Activated T-cell treated with anti-CD3 and anti-CD28 coated beads, Interleukin-2, amount 50 U/mL, for 72 hours (primary cell): ENCODE data around the gene DACH2. TPM values are rescaled to one million over a fixed set of nuclear protein-coding genes. Genes with fewer than 3 reads are reported as not detected.

ENCODE experiments used
- ATAC-seq, 2 donors: fragments of 150-1000 bp; cut with Tn5 transposase; replicated peaks in 1 of 2; 2 replicates each; pipeline ENCODE4 v1.10.0; 2021; ENCODE audit warnings: moderate library complexity in 2 of 2, mild to moderate bottlenecking in 1 of 2
- DNase-seq, 2 donors: peaks; one replicate each; pipeline ENCODE4 v3.0.0; 2021 to 2022; ENCODE audit warnings: mixed read lengths in 1 of 2
- H3K27ac Mint-ChIP-seq: one replicate; pipeline ENCODE4 v1.8.0; 2022; ENCODE audit warnings: mild to moderate bottlenecking, moderate library complexity, mixed read lengths
- H3K27me3 Mint-ChIP-seq: one replicate; pipeline ENCODE4 v1.8.0; 2022; ENCODE audit warnings: low read depth, mixed read lengths
- H3K36me3 Mint-ChIP-seq, 2 donors: one replicate each; pipeline ENCODE4 v1.8.0; 2022; ENCODE audit warnings: mixed read lengths in 2 of 2, mild to moderate bottlenecking in 1 of 2; ENCODE audit not compliant: insufficient read depth in 2 of 2
- H3K4me1 Mint-ChIP-seq: one replicate; pipeline ENCODE4 v1.8.0; 2022; ENCODE audit warnings: low read depth, mixed read lengths
- H3K4me3 Mint-ChIP-seq, 2 donors: one replicate each; pipeline ENCODE4 v1.8.0; 2022; ENCODE audit warnings: mild to moderate bottlenecking in 2 of 2, mixed read lengths in 2 of 2, moderate library complexity in 2 of 2
- H3K9me3 Mint-ChIP-seq, 2 donors: one replicate each; pipeline ENCODE4 v1.8.0; 2022; ENCODE audit warnings: mixed read lengths in 2 of 2
- total RNA-seq, 2 donors: library from RNA; stranded (reverse); gene quantifications; one replicate each; pipeline ENCODE4 v1.2.3, GENCODE V29; 2022

Gene DACH2
- total RNA-seq, 2 donors from 2014 or later: 0.05 TPM; not detected in 1

GRCh38 chrX:86349115-86349514 lies 200.9 kb downstream of the DACH2 start:
- Mint-ChIP-seq H3K9me3 (no peaks in the 10 kb centered on the region), H3K27ac (no peak overlapping the region), H3K4me3 (no peak overlapping the region), H3K36me3 (no peaks in the 10 kb centered on the region), H3K27me3 (peaks cover 9% of the 10 kb centered on the region), H3K4me1 (no peaks in the 10 kb centered on the region)
- DNase-seq: no peak
- ATAC-seq: no peak

GRCh38 chrX:86369847-86370630 lies 221.8 kb downstream of the DACH2 start:
- Mint-ChIP-seq H3K27ac (no peak overlapping the region), H3K9me3 (no peaks in the 10 kb centered on the region), H3K36me3 (no peaks in the 10 kb centered on the region), H3K4me1 (no peaks in the 10 kb centered on the region), H3K4me3 (no peak overlapping the region), H3K27me3 (peaks cover 6% of the 10 kb centered on the region)
- DNase-seq: no peak
- no peak for ATAC-seq

GRCh38 chrX:86370927-86371326 lies 222.7 kb downstream of the DACH2 start:
- DNase-seq (no peak), ATAC-seq (no peak)
- H3K27me3 Mint-ChIP-seq: peaks cover 6% of the 10 kb centered on the region
- H3K36me3 Mint-ChIP-seq: no peaks in the 10 kb centered on the region
- no peak overlapping the region for H3K27ac Mint-ChIP-seq
- no peak overlapping the region for H3K4me3 Mint-ChIP-seq
- H3K9me3 Mint-ChIP-seq: no peaks in the 10 kb centered on the region
- no peaks in the 10 kb centered on the region for H3K4me1 Mint-ChIP-seq

- H3K36me3 Mint-ChIP-seq: no peaks in the 10 kb centered on the region
- H3K4me3 Mint-ChIP-seq: no peak overlapping the region
- H3K27me3 Mint-ChIP-seq: peaks cover 10% of the 10 kb centered on the region
- no peaks in the 10 kb centered on the region for H3K4me1 Mint-ChIP-seq
- DNase-seq: no peak
- ATAC-seq: no peak
- no peaks in the 10 kb centered on the region for H3K9me3 Mint-ChIP-seq
- H3K27ac Mint-ChIP-seq: no peak overlapping the region
Observed at GRCh38 chrX:86379209-86379608, 231.0 kb downstream of the DACH2 start.

- Mint-ChIP-seq H3K9me3 (peaks cover 0 to 2% of the 10 kb centered on the region in 2 donors), H3K4me3 (no peak overlapping the region), H3K36me3 (no peaks in the 10 kb centered on the region), H3K4me1 (no peaks in the 10 kb centered on the region), H3K27me3 (peaks cover 10% of the 10 kb centered on the region), H3K27ac (no peak overlapping the region)
- ATAC-seq: no peak
- no peak for DNase-seq
Observed at GRCh38 chrX:86383681-86384540, 235.7 kb downstream of the DACH2 start.

GRCh38 chrX:86407371-86407770 lies 259.1 kb downstream of the DACH2 start:
- Mint-ChIP-seq H3K4me3 (no peak overlapping the region), H3K27ac (no peak overlapping the region), H3K4me1 (no peaks in the 10 kb centered on the region), H3K36me3 (no peaks in the 10 kb centered on the region), H3K9me3 (peaks cover 6% of the 10 kb centered on the region in 2 donors), H3K27me3 (peaks cover 7% of the 10 kb centered on the region)
- DNase-seq: no peak
- ATAC-seq: no peak

- DNase-seq (no peak), ATAC-seq (no peak)
- H3K9me3 Mint-ChIP-seq: peaks cover 0 to 2% of the 10 kb centered on the region in 2 donors
Observed at GRCh38 chrX:86421771-86422170, 273.5 kb downstream of the DACH2 start.

GRCh38 chrX:86436116-86436515 lies 287.9 kb downstream of the DACH2 start:
- Mint-ChIP-seq H3K9me3 (no peaks in the 10 kb centered on the region), H3K4me1 (no peaks in the 10 kb centered on the region), H3K27ac (no peak overlapping the region), H3K4me3 (no peak overlapping the region), H3K27me3 (no peaks in the 10 kb centered on the region), H3K36me3 (no peaks in the 10 kb centered on the region)
- DNase-seq (no peak), ATAC-seq (no peak)

More at GRCh38 chrX:86421771-86422170, 273.5 kb downstream of the DACH2 start:
- Mint-ChIP-seq H3K4me3 (no peak overlapping the region), H3K27ac (no peak overlapping the region), H3K36me3 (no peaks in the 10 kb centered on the region), H3K27me3 (peaks cover 6% of the 10 kb centered on the region), H3K4me1 (no peaks in the 10 kb centered on the region)

GRCh38 chrX:86455495-86455894 lies 307.2 kb downstream of the DACH2 start:
- Mint-ChIP-seq H3K27ac (no peak overlapping the region), H3K36me3 (peaks cover 0 to 1% of the 10 kb centered on the region in 2 donors), H3K4me1 (no peaks in the 10 kb centered on the region), H3K4me3 (no peak overlapping the region), H3K27me3 (peaks cover 7% of the 10 kb centered on the region), H3K9me3 (peaks cover 1 to 3% of the 10 kb centered on the region in 2 donors)
- no peak for DNase-seq
- no peak for ATAC-seq

GRCh38 chrX:86460760-86461159 lies 312.5 kb downstream of the DACH2 start:
- Mint-ChIP-seq H3K36me3 (no peaks in the 10 kb centered on the region), H3K4me1 (no peaks in the 10 kb centered on the region), H3K4me3 (no peak overlapping the region), H3K9me3 (peaks cover 0 to 1% of the 10 kb centered on the region in 2 donors), H3K27me3 (peaks cover 7% of the 10 kb centered on the region), H3K27ac (no peak overlapping the region)
- DNase-seq: no peak
- no peak for ATAC-seq

GRCh38 chrX:86504297-86504696 lies 356.0 kb downstream of the DACH2 start:
- Mint-ChIP-seq H3K4me3 (no peak overlapping the region), H3K27ac (no peak overlapping the region), H3K27me3 (peaks cover 11% of the 10 kb centered on the region), H3K9me3 (peaks cover 1 to 2% of the 10 kb centered on the region in 2 donors), H3K36me3 (no peaks in the 10 kb centered on the region), H3K4me1 (no peaks in the 10 kb centered on the region)
- DNase-seq (no peak), ATAC-seq (no peak)

- Mint-ChIP-seq H3K4me3 (no peak overlapping the region), H3K36me3 (no peaks in the 10 kb centered on the region), H3K27ac (no peak overlapping the region), H3K4me1 (no peaks in the 10 kb centered on the region), H3K9me3 (peaks cover 0 to 1% of the 10 kb centered on the region in 2 donors), H3K27me3 (peaks cover 4% of the 10 kb centered on the region)
- no peak for DNase-seq
- no peak for ATAC-seq
Observed at GRCh38 chrX:86507331-86507730, 359.1 kb downstream of the DACH2 start.

GRCh38 chrX:86579777-86580176 lies 431.5 kb downstream of the DACH2 start:
- DNase-seq: no peak
- H3K27me3 Mint-ChIP-seq: peaks cover 9% of the 10 kb centered on the region
- no peaks in the 10 kb centered on the region for H3K4me1 Mint-ChIP-seq
- H3K4me3 Mint-ChIP-seq: no peak overlapping the region
- no peak for ATAC-seq
- H3K27ac Mint-ChIP-seq: no peak overlapping the region
- no peaks in the 10 kb centered on the region for H3K36me3 Mint-ChIP-seq
- peaks cover 0 to 5% of the 10 kb centered on the region in 2 donors for H3K9me3 Mint-ChIP-seq
